T-cell (primary cell): ENCODE results near the gene CLIC3. TPM values are rescaled to one million over a fixed set of nuclear protein-coding genes. Genes with fewer than 3 reads are reported as not detected.

Experiments
- ATAC-seq, 4 experiments: fragments of 200-7000 bp in 3 of 4; fragments of 150-1000 bp in 1 of 4; cut with Tn5 transposase; replicated peaks in 1 of 4; 1 replicate in 3 of 4; 2 replicates in 1 of 4; pipeline ENCODE4 v1.10.0; 2021; ENCODE audit warnings: moderate library complexity in 3 of 4, mild to moderate bottlenecking in 2 of 4, moderate number of reproducible peaks in 1 of 4
- CTCF ChIA-PET, 2 donors: fragments of 300-600 bp; sonication (Branson Sonifier 250); formaldehyde crosslinking; loops; one replicate each; lab custom pipeline; 2022; ENCODE audit warnings: antibody characterized with exemption in 2 of 2; lab: Charles Lee
- POLR2A ChIA-PET, 2 donors: fragments of 300-600 bp; sonication (Branson Sonifier 250); formaldehyde crosslinking; loops; one replicate each; lab custom pipeline; 2022; ENCODE audit warnings: antibody characterized with exemption in 2 of 2; lab: Charles Lee
- DNase-seq, 35 experiments: peaks; one replicate each; pipeline versions ENCODE4 v3.0.0 to v3.0.0-alpha.2; 2013 to 2023
- H3K27ac ChIP-seq: one replicate; pipeline ENCODE4 v1.5.1; 2013; ENCODE audit warnings: low read length
- H3K27me3 ChIP-seq, 2 experiments: replicated peaks in 1 of 2; 1 replicate in 1 of 2; 2 replicates in 1 of 2; pipeline versions ENCODE4 v1.6.1 to v1.7.0; 2013; ENCODE audit warnings: low read length in 1 of 2, mixed read lengths in 1 of 2; ENCODE audit not compliant: control insufficient read depth in 2 of 2, insufficient read depth in 2 of 2; ENCODE audit errors: extremely low read depth in 1 of 2
- H3K36me3 ChIP-seq, 2 donors: 1 replicate in 1 of 2; 2 replicates in 1 of 2; pipeline versions ENCODE4 v1.6.1 to v1.7.0; 2013; ENCODE audit warnings: low read length in 1 of 2; ENCODE audit not compliant: control insufficient read depth in 2 of 2, insufficient read depth in 1 of 2; ENCODE audit errors: extremely low read depth in 1 of 2
- H3K4me1 ChIP-seq, 2 experiments: 1 replicate in 1 of 2; 2 replicates in 1 of 2; pipeline versions ENCODE4 v1.6.1 to v1.7.0; 2013; ENCODE audit warnings: low read length in 2 of 2, mixed read lengths in 1 of 2; ENCODE audit not compliant: insufficient read depth in 2 of 2, control insufficient read depth in 1 of 2; ENCODE audit errors: extremely low read depth in 1 of 2
- H3K4me3 ChIP-seq, 2 donors: 1 replicate in 1 of 2; 2 replicates in 1 of 2; pipeline versions ENCODE4 v1.5.1 to v1.7.0; 2013; ENCODE audit warnings: mild to moderate bottlenecking in 2 of 2, low read length in 1 of 2, moderate library complexity in 1 of 2; ENCODE audit not compliant: control insufficient read depth in 1 of 2; ENCODE audit errors: extremely low read depth in 1 of 2
- H3K9me3 ChIP-seq: 2 replicates; pipeline ENCODE4 v1.7.0; 2013
- H3K27ac Mint-ChIP-seq, 2 donors: one replicate each; pipeline ENCODE4 v1.8.0; 2020 to 2021; ENCODE audit warnings: mild to moderate bottlenecking in 2 of 2, mixed read lengths in 2 of 2
- H3K27me3 Mint-ChIP-seq, 2 donors: one replicate each; pipeline ENCODE4 v1.8.0; 2021 to 2022; ENCODE audit warnings: mixed read lengths in 2 of 2
- H3K36me3 Mint-ChIP-seq: one replicate; pipeline ENCODE4 v1.8.0; 2021; ENCODE audit warnings: mixed read lengths
- H3K4me1 Mint-ChIP-seq, 3 donors: one replicate each; pipeline ENCODE4 v1.8.0; 2020 to 2022; ENCODE audit warnings: mixed read lengths in 3 of 3, mild to moderate bottlenecking in 1 of 3
- H3K4me3 Mint-ChIP-seq, 3 donors: one replicate each; pipeline ENCODE4 v1.8.0; 2020 to 2022; ENCODE audit warnings: mild to moderate bottlenecking in 3 of 3, mixed read lengths in 3 of 3, moderate library complexity in 3 of 3
- H3K9me3 Mint-ChIP-seq, 3 donors: one replicate each; pipeline ENCODE4 v1.8.0; 2020 to 2022; ENCODE audit warnings: mixed read lengths in 3 of 3
- WGBS: methylation state at CpG from one replicate; pipeline ENCODE4 v1.1.5; 2013; ENCODE audit warnings: missing lambda C conversion rate; ENCODE audit not compliant: insufficient coverage; 5-methylcytosine and 5-hydroxymethylcytosine counted together
- total RNA-seq, 35 experiments: library from RNA in 6 of 35; stranded (reverse) in 6 of 35; fragments of 120-200 nt in 1 of 35; gene quantifications; one replicate each; pipeline versions ENCODE4 v1.2.1 to v1.2.4 and lab custom pipeline; 2013 to 2026

CLIC3 gene
- total RNA-seq, 5 donors from 2014 or later (not counting 1 experiment from before 2014, with no cell fraction given): 5.4 to 24.7 (median 8.0) TPM

- peaks cover 2 to 81% of the 10 kb centered on the region in 2 experiments for H3K4me1 ChIP-seq
- 37% methylated on average over 10 of the region's 19 CpGs for WGBS
- peak; percentile 38 to 83 (median 72) for ATAC-seq
- Mint-ChIP-seq H3K4me3 (peak overlapping the region in 2 of 3 donors; percentile 35 to 62), H3K27ac (peak overlapping the region; percentile 92 to 93), H3K4me1 (peaks cover 10 to 45% (median 36%) of the 10 kb centered on the region in 3 donors), H3K9me3 (peaks cover 0 to 2% (median 0%) of the 10 kb centered on the region in 3 donors), H3K27me3 (no peaks in the 10 kb centered on the region), H3K36me3 (no peaks in the 10 kb centered on the region)
- no peaks in the 10 kb centered on the region for H3K9me3 ChIP-seq
- H3K36me3 ChIP-seq: no peaks in the 10 kb centered on the region
- POLR2A ChIA-PET: interaction anchor here in 1 of 2 donors (0.6 kb wide), 1 partner anchor 209 kb away, joined by 7 read pairs; no protein-coding TSS in a partner anchor
- CTCF ChIA-PET: interaction anchor here (0.6 kb wide), 2 partner anchors 152 to 372 kb away, joined by 4 read pairs; no protein-coding TSS in a partner anchor
- peak in 27 of 35 experiments; percentile 21 to 63 (median 50) for DNase-seq
- H3K27ac ChIP-seq: peak overlapping the region; percentile 69
- H3K27me3 ChIP-seq: no peaks in the 10 kb centered on the region
- H3K4me3 ChIP-seq: no peak overlapping the region
Measured at GRCh38 chr9:136960212-136960937, 36.0 kb downstream of the CLIC3 start.

- H3K27me3 ChIP-seq: peaks cover 0 to 3% of the 10 kb centered on the region in 2 experiments
- ATAC-seq (no peak), DNase-seq (no peak)
- H3K36me3 ChIP-seq: no peaks in the 10 kb centered on the region
- Mint-ChIP-seq H3K9me3 (peaks cover 0 to 2% (median 0%) of the 10 kb centered on the region in 3 donors), H3K27ac (peak overlapping the region; percentile 27 to 92), H3K27me3 (no peaks in the 10 kb centered on the region), H3K4me3 (peak overlapping the region in 1 of 3 donors; percentile 62), H3K4me1 (peaks cover 10 to 35% (median 29%) of the 10 kb centered on the region in 3 donors), H3K36me3 (no peaks in the 10 kb centered on the region)
- H3K4me3 ChIP-seq: no peak overlapping the region
- CTCF ChIA-PET: no interaction called here
- H3K4me1 ChIP-seq: peaks cover 2 to 69% of the 10 kb centered on the region in 2 experiments
- WGBS: 88% methylated on average over 22 of the region's 28 CpGs
- no peaks in the 10 kb centered on the region for H3K9me3 ChIP-seq
- peak overlapping the region; percentile 69 for H3K27ac ChIP-seq
- POLR2A ChIA-PET: interaction anchor here in 1 of 2 donors (0.6 kb wide), 1 partner anchor 208 kb away, joined by 7 read pairs; no protein-coding TSS in a partner anchor
Measured at GRCh38 chr9:136958898-136959850, 37.2 kb downstream of the CLIC3 start.

- CTCF ChIA-PET: no interaction called here
- Histone ChIP-seq H3K27ac (peak overlapping the region; percentile 69), H3K36me3 (no peaks in the 10 kb centered on the region), H3K4me3 (no peak overlapping the region), H3K27me3 (peaks cover 0 to 3% of the 10 kb centered on the region in 2 experiments), H3K9me3 (no peaks in the 10 kb centered on the region), H3K4me1 (peaks cover 2 to 62% of the 10 kb centered on the region in 2 experiments)
- ATAC-seq (no peak), DNase-seq (no peak)
- WGBS: 96% methylated on average over 4 of the region's 7 CpGs
- peaks cover 0 to 2% (median 0%) of the 10 kb centered on the region in 3 donors for H3K9me3 Mint-ChIP-seq
- H3K4me3 Mint-ChIP-seq: no peak overlapping the region
- H3K4me1 Mint-ChIP-seq: peaks cover 10 to 35% (median 29%) of the 10 kb centered on the region in 3 donors
- POLR2A ChIA-PET: no interaction called here
- no peaks in the 10 kb centered on the region for H3K27me3 Mint-ChIP-seq
- H3K36me3 Mint-ChIP-seq: no peaks in the 10 kb centered on the region
- peak overlapping the region; percentile 27 to 52 for H3K27ac Mint-ChIP-seq
Measured at GRCh38 chr9:136958473-136958872, 37.9 kb downstream of the CLIC3 start.

- Histone ChIP-seq H3K4me3 (no peak overlapping the region), H3K36me3 (no peaks in the 10 kb centered on the region), H3K27me3 (peaks cover 0 to 3% of the 10 kb centered on the region in 2 experiments), H3K4me1 (peaks cover 2 to 56% of the 10 kb centered on the region in 2 experiments), H3K27ac (no peak overlapping the region), H3K9me3 (no peaks in the 10 kb centered on the region)
- no peak overlapping the region for H3K27ac Mint-ChIP-seq
- H3K9me3 Mint-ChIP-seq: peaks cover 0 to 2% (median 0%) of the 10 kb centered on the region in 3 donors
- CTCF ChIA-PET: no interaction called here
- POLR2A ChIA-PET: no interaction called here
- H3K4me1 Mint-ChIP-seq: peaks cover 10 to 30% (median 24%) of the 10 kb centered on the region in 3 donors
- DNase-seq (no peak), ATAC-seq (no peak)
- WGBS: 93% methylated on average over 4 of the region's 6 CpGs
- H3K36me3 Mint-ChIP-seq: no peaks in the 10 kb centered on the region
- H3K4me3 Mint-ChIP-seq: no peak overlapping the region
- H3K27me3 Mint-ChIP-seq: no peaks in the 10 kb centered on the region
Measured at GRCh38 chr9:136957901-136958300, 38.5 kb downstream of the CLIC3 start.

DNA sequence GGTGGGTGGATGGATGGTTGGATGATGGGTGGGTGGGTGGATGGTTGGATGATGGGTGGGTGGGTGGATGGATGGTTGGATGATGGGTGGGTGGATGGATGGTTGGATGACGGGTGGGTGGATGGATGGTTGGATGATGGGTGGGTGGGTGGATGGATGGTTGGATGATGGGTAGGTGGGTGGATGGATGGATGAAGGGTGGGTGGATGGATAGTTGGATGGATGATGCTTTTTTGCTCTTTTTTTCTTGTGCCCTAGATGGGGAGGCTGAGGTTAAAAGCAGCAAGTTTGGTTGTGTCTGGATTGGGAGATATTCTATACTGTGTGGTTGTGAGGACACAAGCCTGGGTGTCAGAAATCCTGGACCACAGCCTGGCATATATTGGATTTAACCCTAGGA lies 38.9 kb downstream of the CLIC3 start:
- ChIA-PET POLR2A (no interaction called here), CTCF (no interaction called here)
- H3K9me3 ChIP-seq: no peaks in the 10 kb centered on the region
- Mint-ChIP-seq H3K27ac (no peak overlapping the region), H3K4me3 (no peak overlapping the region), H3K9me3 (peaks cover 0 to 2% (median 0%) of the 10 kb centered on the region in 3 donors), H3K27me3 (no peaks in the 10 kb centered on the region), H3K4me1 (peaks cover 10 to 26% (median 20%) of the 10 kb centered on the region in 3 donors), H3K36me3 (no peaks in the 10 kb centered on the region)
- H3K27ac ChIP-seq: no peak overlapping the region
- peaks cover 2 to 52% of the 10 kb centered on the region in 2 experiments for H3K4me1 ChIP-seq
- ATAC-seq (no peak), DNase-seq (no peak)
- whole genome bisulfite sequencing: 100% methylated on average over 1 of the region's 1 CpG
- no peak overlapping the region for H3K4me3 ChIP-seq
- no peaks in the 10 kb centered on the region for H3K36me3 ChIP-seq
- peaks cover 0 to 3% of the 10 kb centered on the region in 2 experiments for H3K27me3 ChIP-seq

- Histone ChIP-seq H3K4me3 (no peak overlapping the region), H3K27me3 (peaks cover 0 to 3% of the 10 kb centered on the region in 2 experiments), H3K4me1 (peaks cover 2 to 43% of the 10 kb centered on the region in 2 experiments), H3K36me3 (no peaks in the 10 kb centered on the region), H3K27ac (no peak overlapping the region), H3K9me3 (no peaks in the 10 kb centered on the region)
- ChIA-PET CTCF (no interaction called here), POLR2A (no interaction called here)
- H3K4me3 Mint-ChIP-seq: no peak overlapping the region
- ATAC-seq (no peak), DNase-seq (no peak)
- peaks cover 10 to 20% (median 17%) of the 10 kb centered on the region in 3 donors for H3K4me1 Mint-ChIP-seq
- H3K27ac Mint-ChIP-seq: no peak overlapping the region
- no peaks in the 10 kb centered on the region for H3K36me3 Mint-ChIP-seq
- 100% methylated on average over 3 of the region's 4 CpGs for WGBS
- no peaks in the 10 kb centered on the region for H3K27me3 Mint-ChIP-seq
- H3K9me3 Mint-ChIP-seq: peaks cover 0 to 2% (median 0%) of the 10 kb centered on the region in 3 donors
Measured at GRCh38 chr9:136956604-136957003, 39.8 kb downstream of the CLIC3 start.
